ENCODE data around the gene TRAFD1. TPM values are rescaled to one million over a fixed set of nuclear protein-coding genes. Genes with fewer than 3 reads are reported as not detected.

TRAFD1 gene
- total and polyA plus RNA-seq, 2 of the 13 experiments (the other 11 are each of a cell fraction or from before 2014, with no cell fraction given): 9.5 to 20.9 TPM

GRCh38 chr12:112165624-112166023 lies 40.3 kb downstream of the TRAFD1 start:
- 93% methylated on average over 13 of the region's 13 CpGs for WGBS (ENCODE audit: low lambda C conversion rate)
- ChIA-PET CTCF (ENCODE audit: low intra/inter-chr PET ratio, low total read pairs) (no interaction called here), POLR2A (no interaction called here)
- H3K4me3 ChIP-seq (replicated peaks in 1 of 3; ENCODE audit: insufficient read depth in 1 of 3, low read depth in 2 of 3, low read length in 3 of 3): no peak overlapping the region
- H3K4me2 ChIP-seq (ENCODE audit: low read depth, low read length): no peak overlapping the region
- H3K27me3 ChIP-seq (ENCODE audit: control insufficient read depth in 1 of 2, insufficient read depth in 2 of 2, low read length in 2 of 2): no peaks in the 10 kb centered on the region
- ATAC-seq: no peak
- intact Hi-C loops (cut with micrococcal nuclease; ENCODE audit: unreplicated experiment): no loop called here
- no TSS peak for BruUV-seq (replicated peaks)
- FAIRE-seq: no peak
- no peak overlapping the region for H3K27ac ChIP-seq (ENCODE audit: extremely low read length, insufficient read depth, low read length)
- H3K4me1 ChIP-seq (ENCODE audit: insufficient read depth, low read length): no peaks in the 10 kb centered on the region
- peaks cover 0 to 4% of the 10 kb centered on the region in 2 experiments; a peak in 1 of 5 replicates for H3K36me3 ChIP-seq (replicated peaks in 1 of 2; ENCODE audit: control insufficient read depth in 1 of 2, insufficient read depth in 2 of 2, low read length in 2 of 2)
- no peaks in the 10 kb centered on the region for H3K79me2 ChIP-seq (ENCODE audit: insufficient read depth, low read length)
- DNase-seq (ENCODE audit: low spot score): no peak
- H2AFZ ChIP-seq (ENCODE audit: low read length): no peak overlapping the region
- no peaks in the 10 kb centered on the region for H4K20me1 ChIP-seq (ENCODE audit: insufficient read depth, low read length)
- H3K9me3 ChIP-seq (ENCODE audit: low read length): no peaks in the 10 kb centered on the region
- no peak overlapping the region for H3K9ac ChIP-seq (ENCODE audit: insufficient read depth, low read depth, low read length)
- in situ Hi-C loops (cut with HindIII; ENCODE audit: extremely low pct_ligation_motif_present, low pct_unique_long_range_greater_than_20kb): no loop called here
- no peak for TF ChIP-seq FOXC1 (CRISPR knock-in tag; IDR thresholded peaks at IDR 0.05; ENCODE audit: borderline replicate concordance)
- TF ChIP-seq ZNF780A (CRISPR knock-in tag; IDR thresholded peaks at IDR 0.05): no peak
- TF ChIP-seq FLYWCH1 (CRISPR knock-in tag; IDR thresholded peaks at IDR 0.05): no peak
- TF ChIP-seq, protein P1, sequence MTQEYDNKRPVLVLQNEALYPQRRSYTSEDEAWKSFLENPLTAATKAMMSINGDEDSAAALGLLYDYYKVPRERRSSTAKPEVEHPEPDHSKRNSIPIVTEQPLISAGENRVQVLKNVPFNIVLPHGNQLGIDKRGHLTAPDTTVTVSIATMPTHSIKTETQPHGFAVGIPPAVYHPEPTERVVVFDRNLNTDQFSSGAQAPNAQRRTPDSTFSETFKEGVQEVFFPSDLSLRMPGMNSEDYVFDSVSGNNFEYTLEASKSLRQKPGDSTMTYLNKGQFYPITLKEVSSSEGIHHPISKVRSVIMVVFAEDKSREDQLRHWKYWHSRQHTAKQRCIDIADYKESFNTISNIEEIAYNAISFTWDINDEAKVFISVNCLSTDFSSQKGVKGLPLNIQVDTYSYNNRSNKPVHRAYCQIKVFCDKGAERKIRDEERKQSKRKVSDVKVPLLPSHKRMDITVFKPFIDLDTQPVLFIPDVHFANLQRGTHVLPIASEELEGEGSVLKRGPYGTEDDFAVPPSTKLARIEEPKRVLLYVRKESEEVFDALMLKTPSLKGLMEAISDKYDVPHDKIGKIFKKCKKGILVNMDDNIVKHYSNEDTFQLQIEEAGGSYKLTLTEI (CRISPR knock-in tag; conservative IDR thresholded peaks at IDR 0.05): no peak
- TF ChIP-seq NFYC (CRISPR knock-in tag; IDR thresholded peaks at IDR 0.05): no peak
- TF ChIP-seq MAFF (IDR thresholded peaks at IDR 0.05; ENCODE audit: low read depth, low read length): no peak
- TF ChIP-seq ZNF75D (CRISPR knock-in tag; IDR thresholded peaks at IDR 0.05; ENCODE audit: borderline replicate concordance): no peak
- TF ChIP-seq RARA (CRISPR knock-in tag; IDR thresholded peaks at IDR 0.05): no peak
- no peak for TF ChIP-seq ZNF142 (CRISPR knock-in tag; IDR thresholded peaks at IDR 0.05)
- TF ChIP-seq PLSCR1 (CRISPR knock-in tag; IDR thresholded peaks at IDR 0.05; ENCODE audit: borderline replicate concordance): no peak
- TF ChIP-seq DRAP1 (CRISPR knock-in tag; IDR thresholded peaks at IDR 0.05): no peak
- no peak for TF ChIP-seq ZNF563 (CRISPR knock-in tag; IDR thresholded peaks at IDR 0.05)
- TF ChIP-seq ZNF44 (CRISPR knock-in tag; IDR thresholded peaks at IDR 0.05): no peak
- TF ChIP-seq ARNT (IDR thresholded peaks at IDR 0.05): no peak
- no peak for TF ChIP-seq CBX5 (CRISPR knock-in tag; IDR thresholded peaks at IDR 0.05; ENCODE audit: borderline replicate concordance)
- no peak for TF ChIP-seq ZNF232 (CRISPR knock-in tag; IDR thresholded peaks at IDR 0.05; ENCODE audit: borderline replicate concordance)
- TF ChIP-seq BHLHE40 (IDR thresholded peaks at IDR 0.05; ENCODE audit: low read length): no peak
- no peak for TF ChIP-seq ZNF747 (CRISPR knock-in tag; IDR thresholded peaks at IDR 0.05; ENCODE audit: borderline replicate concordance)
